CD4-positive, alpha-beta T cell treated with Interleukin-4 for 1 hour (primary cell): ENCODE results near the gene PPP1R27.

Experiments used
- DNase-seq, 2 donors: peaks; one replicate each; pipeline ENCODE4 v3.0.0-alpha.2; 2020 to 2022

The PPP1R27 gene

DNA sequence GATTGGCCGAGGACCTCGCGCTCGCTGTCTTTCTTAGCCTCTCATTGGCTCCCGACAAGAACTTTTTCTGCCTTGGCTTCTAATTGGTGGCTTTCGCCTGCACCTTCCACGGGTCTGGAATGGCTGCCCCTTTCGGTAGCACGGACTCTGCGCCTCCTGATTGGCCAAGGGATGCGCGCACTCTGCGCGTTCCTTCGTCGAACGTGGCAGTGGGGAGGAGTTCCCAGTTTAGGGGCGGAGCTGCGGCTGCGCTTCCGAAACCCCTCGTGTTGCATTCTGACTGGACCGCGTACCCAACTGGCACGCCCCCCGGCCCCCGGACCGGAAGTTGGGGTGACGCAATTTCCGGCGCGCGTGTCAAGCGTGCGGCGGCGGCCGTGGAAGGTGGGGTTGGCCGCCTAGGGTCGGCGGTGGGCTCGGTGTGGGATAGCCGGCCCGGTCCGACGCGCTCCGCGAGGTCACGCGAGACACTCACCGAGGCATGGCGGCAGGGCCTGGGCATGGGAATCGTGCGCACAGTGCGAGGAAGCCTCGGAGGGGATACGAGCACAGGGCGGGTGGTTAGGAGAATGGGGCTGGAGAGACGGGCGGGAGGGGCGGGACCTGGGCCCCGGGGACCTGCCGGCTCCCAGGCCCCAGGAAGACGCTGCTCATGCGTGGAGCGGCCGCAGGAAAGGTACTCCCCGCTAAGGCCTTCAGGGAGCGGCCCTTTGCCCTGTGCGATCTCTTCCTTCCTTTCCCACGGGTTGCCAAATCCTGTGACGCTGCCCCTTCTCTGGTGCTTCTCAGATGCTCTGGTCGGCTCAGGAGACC is 26.1 kb upstream of the PPP1R27 start:
- peak; percentile 100 for DNase-seq

DNA sequence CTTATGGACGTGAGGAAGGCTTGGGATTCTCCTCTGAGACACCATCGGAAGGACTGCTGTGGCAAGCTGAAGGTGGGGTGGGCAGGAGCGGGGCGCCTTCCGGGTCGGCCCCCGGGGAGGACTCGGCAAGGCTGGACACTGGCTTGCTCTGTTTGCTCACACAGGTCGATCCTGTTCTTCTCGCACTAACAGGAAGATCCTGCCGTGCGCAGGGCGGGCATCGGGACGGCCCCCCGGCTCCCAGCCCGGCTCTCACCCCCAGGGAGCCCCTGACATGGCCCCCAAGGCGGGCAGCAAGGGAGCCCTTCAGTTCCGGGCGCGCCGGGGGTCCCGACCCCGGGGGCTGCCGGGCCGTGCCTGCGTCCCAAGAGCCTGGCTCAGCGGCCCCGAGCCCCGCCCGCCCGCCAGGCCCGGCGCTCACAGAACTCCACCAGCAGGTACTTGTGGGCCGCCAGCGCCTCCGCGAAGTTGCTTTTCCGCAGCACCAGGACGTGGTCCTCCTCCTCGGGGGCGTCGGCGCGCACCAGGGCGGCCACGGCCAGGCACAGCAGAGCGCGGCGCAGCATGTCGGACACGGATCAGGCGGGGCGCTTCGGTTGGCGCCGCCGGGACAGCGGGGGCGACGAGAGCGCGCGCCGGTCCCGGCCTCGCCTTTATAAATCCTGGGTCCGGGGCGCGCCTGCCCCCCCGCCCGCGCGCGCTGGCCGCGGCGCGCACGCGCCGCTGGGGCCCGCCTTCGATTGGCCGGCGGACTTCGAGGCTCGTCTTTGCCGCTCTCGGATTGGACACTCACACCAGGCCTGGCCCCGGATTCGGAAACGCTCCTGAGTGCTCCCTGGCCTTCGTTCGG is 25.3 kb upstream of the PPP1R27 start, which contains the start of gene P4HB:
Gene P4HB (minus strand): TSS at position 630 of the 850 bp plus-strand sequence. CDS start 64 bp downstream, at position 566.
- no peak for DNase-seq

DNA sequence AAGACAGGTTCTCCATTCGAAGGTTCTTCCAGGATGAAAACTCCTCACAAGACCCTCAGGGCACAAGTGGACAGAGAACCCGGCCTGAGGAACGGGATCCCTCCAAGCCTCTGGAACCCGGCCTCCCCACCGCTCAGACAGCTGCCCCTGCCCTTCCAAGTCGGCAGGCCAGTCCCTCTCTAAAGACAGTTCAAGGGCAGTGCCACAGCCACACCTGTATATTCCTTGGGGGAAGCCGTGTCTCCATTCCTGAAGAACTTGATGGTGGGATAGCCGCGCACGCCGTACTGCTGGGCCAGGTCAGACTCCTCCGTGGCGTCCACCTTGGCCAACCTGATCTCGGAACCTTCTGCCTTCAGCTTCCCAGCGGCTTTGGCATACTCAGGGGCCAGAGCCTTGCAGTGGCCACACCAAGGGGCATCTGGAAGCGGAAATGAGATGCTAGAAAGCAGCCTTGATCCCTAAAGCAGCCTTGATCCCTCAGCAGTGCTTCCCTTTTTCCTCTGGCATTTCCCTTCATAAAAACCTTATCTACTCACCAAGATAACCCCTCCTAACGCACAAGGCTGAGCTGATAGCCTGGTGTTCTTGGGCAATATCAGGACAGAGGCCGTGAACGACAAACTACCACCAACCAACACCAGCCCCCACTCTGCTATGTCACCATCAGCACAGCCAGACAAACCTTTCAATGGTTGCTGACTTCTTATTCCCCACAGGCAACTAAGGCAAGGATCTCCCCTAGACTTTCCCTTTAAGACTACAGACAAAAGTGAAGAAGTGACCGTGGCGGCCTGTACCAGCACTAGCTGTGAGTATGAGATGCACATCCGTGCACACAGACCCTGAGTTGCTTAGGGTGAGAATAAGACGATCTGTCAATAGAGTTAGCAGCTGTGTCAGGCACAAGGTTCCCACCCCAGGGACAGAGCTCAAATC is 24.4 kb upstream of the PPP1R27 start:
- no peak for DNase-seq

DNA sequence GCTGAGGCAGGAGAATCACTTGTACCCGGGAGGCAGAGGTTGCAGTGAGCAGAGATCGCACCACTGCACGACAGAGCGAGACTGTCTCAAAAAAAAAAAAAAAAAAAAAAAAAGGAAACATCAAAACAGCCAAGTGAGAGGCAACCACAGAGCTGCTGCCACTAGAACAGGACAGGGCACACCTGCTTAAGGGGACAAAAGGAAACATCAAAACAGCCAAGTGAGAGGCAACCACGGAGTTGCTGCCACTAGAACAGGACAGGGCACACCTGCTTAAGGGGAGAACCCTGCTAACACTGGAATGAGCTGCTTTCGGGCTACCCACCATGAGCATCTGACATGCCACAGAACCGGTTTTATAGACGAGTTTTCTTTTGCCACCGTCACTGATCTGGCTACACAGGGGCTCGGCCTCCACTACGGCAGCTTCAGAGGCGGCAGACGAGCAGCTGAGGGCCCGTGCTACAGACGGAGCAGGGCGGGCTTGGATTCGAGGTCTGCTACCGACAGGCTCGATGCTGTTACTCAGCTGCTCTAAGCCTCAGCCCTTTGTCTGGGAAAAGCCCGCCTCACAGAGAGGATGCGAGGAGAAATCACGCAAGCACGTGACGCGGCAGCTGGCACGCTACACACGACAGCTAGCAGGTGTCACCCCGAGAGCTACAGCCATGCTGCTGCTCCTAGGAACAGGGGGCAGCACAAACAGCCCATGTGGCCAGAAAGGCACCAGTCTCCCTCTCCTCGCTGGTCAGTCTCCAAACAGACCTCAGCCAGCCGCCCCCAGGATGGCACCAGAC is 23.5 kb upstream of the PPP1R27 start:
- no peak for DNase-seq

DNA sequence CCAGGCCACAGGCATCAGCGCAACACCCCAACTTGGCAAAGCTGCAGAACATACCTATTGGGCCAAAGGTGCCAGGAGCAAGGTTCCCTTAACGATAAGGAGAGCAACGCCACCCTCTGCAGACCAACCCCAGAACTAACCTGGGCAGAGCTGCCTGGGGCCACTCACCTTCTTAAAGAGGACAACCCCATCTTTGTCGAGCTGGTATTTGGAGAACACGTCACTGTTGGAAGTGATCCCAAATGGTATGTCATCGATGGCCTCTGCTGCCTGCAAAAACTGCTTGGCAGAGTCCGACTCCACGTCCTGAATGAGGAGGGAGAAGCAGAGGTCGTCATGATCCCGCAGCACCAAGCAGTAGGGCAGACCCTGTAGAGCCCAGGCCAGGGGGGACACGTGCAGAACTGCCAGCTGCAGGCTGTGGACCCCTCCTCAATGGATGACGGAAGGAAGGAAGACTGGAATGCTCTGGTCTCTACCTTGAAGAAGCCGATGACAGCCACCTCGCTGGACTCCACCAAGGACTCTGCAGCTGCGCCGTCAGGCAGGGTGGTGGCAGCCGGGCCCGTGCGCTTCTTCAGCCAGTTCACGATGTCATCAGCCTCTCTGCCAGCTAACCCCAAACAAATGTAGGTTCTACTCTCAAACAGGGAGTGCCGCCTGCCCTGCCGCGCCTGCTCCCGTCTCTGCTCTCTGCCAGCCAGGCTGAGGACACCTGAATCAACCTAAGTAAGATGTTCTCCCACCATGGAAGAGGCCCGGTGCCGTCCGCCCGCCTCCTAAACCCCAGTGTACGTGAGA is 20.3 kb upstream of the PPP1R27 start:
- no peak for DNase-seq

GRCh38 chr17:81852237-81852636 is 17.4 kb upstream of the PPP1R27 start:
- DNase-seq = no peak

- no peak for DNase-seq
These were observed 16.6 kb upstream of the PPP1R27 start for GRCh38 chr17:81851423-81851822.

DNA sequence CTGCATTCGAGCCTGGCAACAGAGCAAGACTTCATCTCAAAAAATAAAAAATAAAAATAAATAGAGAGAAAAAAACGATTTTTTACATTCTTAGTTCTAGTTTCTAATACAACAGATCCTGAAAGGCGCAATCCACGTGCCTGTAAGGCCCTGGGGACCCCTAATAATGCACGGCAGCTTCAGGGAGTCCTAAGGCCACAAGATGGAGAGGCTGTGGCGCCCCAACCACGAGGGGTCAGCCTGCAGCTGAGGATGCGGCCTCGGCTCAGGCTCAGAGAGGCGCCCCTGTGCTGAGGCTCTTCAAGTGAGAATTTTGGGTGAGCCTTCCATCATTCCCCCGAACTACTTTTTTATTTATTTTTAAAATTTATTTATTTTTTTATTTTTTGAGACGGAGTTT is 14.6 kb upstream of the PPP1R27 start:
- no peak for DNase-seq

DNA sequence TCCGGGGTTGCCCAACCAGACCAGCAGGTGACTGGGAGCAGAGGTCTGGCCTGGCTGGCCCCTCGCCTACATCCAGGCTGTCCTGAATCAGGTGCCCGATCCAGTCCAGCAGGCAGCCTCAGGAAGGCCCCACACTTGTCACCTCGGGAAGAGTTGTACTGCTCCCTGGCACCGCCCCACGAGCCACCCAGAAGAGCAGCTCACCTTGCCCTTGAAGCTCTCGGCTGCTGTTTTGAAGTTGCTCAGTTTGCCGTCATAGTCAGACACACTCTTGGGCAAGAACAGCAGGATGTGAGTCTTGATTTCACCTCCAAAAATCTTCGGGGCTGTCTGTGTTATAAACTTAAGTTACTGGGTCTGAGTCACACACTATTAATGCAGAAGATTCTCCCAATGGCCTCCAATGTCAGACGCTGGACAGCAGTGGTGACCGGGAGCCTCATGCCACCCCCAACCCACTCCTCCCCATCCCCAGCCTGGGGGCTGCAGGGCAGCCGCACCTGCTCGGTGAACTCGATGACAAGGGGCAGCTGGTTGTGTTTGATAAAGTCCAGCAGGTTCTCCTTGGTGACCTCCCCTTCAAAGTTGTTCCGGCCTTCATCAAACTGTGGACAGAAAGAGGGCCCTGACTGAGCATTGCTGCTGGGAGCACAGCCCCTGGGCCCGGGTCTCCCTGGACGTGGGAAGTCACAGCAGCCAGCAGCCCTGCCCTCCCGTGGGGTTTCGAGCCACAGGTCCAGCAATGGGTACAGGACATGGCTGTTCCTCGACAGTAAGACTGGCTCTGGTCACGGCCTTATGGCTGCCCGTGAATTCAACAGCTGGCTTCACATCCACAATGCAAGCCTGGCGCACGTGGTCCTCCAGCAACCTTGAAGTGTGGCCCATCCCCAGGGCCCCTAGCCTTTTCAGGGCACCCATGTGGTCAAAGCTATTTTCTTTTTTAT is 12.2 kb upstream of the PPP1R27 start:
- DNase-seq = no peak

DNA sequence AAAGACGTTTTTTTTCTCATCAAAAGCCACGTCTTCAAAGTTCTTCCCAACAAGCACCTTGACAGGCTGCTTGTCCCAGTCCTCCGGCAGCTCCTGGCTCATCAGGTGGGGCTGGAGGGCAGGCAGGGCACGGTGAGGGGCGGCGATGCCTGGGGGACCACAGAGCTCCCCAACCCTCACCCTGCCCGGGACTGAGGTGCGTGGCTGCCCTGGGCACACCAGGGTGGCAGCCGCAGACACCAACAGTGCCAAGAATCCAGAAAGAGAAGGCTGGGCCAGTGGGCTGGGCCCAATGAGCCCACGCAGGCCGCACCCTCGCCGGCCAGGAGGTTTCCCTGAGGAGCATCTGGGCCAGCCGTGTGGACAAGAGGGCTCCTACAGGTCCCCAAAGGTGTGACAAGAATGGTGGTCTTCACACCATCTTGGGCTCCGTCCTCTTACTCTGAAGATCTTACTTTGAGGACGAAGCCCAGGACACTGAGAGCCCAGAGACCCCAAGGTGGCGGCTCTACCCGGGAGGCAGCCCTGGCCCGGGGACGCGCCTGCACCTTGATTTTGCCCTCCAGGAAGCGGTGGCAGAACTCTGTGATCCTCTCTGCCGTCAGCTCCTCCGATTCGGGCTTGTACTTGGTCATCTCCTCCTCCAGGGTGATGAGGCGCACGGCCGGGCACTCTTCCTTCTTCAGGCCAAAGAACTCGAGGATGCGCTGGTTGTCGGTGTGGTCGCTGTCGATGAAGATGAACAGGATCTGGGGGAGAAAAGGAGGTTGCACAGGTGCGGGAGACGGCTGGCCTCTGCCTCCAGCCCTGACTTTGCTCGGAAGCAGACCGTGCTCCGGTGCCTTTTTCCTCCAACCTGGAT is 11.3 kb upstream of the PPP1R27 start:
- no peak for DNase-seq

DNA sequence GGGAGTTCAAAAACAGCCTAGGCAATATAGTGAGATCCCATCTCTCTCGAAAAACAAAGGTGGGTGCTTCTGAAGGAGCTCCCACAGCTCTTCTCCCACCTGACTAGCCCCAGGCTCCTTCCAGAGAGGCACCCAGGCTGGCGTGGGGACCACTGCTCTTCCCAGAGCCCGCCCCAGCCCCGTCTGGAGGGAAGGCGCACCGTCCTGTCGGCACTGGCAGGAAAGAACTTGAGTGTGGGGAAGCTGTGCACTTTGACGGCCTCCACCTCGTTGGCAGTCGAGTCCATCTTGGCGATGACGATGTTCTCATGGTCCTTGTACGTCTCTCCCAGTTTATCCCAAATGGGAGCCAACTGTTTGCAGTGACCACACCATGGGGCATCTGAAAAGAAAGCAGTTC is 10.5 kb upstream of the PPP1R27 start:
- no peak for DNase-seq

DNA sequence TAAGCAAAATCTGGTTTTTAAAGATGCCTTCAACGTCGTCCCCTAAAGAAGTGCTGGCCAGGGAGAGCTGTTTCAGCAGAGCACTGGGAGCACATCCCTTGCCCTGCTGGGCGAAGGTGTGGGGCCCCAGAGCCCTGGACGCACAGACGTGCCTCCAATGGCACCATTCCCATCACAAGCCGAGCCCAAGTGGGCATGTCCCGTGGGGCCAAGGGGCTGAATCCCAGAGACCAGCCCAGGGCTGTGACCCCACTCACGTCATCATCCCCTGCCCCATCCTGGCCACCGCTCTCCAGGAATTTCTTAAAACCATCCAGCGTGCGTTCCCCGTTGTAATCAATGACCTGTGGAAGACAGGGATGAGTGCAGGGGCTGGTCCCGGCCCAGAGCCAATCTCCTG is 10.0 kb upstream of the PPP1R27 start:
- DNase-seq = no peak

GRCh38 chr17:81844327-81844851 is 9.5 kb upstream of the PPP1R27 start:
- no peak for DNase-seq

DNA sequence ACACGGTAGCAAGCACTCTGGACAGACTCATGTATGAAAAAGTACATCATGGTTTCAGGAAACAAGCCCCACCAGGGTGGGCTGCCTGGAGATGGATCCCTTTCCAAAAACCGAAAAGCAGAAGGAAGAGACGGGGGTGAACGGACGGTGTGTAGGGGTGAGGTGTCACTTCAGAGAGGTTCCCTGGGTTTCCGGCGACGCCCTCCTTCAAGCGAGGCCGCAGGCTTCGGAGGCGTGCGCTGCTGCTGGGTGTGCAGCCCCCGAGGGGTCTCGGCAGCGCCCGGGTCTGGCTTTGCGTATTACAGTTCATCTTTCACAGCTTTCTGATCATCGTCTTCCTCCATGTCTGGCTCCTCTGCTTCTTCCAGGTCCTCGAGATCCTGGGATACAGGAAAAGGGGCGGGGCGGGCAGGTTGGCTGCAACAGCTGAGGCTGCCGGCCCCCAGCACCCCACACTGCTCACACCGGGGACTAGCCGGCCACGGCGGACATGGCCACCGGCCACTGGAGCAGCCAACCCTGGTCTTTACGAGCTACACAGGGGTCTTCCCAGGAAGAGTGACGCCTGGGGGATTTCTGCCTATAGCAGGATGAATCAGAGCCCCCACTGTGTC is 9.0 kb upstream of the PPP1R27 start:
- no peak for DNase-seq

DNA sequence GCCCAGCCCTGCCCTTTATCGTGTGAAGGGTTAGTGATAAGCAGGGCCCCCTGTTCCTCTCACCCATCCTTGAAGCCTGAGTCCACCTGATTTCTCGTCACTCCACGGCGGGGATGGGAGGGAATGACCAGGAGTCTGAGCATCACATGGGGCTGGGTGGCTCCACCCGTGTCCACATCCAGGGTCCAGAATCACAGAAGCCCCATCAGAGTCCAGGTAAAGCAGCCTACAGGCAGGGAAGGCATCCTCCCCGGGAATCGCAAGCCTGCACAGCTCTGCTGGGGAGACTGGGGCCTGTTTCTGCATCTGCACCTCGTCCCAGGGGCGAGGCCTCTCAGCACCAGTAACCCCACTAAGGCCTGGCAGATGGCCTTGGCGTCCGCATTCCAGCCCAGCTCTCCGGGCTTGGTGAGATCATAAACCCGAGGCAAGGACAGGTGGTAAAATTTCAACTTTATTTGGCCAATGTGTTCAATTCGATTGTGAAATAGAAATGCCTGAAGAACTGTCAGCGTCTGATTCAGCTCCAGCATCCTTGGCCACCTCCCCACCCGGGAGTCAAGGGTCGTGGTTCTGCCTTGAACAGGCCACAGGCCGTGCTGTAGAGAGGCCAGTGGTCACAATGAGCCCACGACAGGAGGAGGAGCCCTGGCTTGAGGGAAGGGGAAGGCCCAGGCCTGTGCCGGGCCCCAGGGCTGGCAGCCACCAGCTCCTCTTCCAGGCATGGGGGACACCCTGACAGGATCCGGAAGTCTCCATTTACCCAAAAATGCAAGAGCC is 8.1 kb upstream of the PPP1R27 start:
- DNase-seq = no peak

DNA sequence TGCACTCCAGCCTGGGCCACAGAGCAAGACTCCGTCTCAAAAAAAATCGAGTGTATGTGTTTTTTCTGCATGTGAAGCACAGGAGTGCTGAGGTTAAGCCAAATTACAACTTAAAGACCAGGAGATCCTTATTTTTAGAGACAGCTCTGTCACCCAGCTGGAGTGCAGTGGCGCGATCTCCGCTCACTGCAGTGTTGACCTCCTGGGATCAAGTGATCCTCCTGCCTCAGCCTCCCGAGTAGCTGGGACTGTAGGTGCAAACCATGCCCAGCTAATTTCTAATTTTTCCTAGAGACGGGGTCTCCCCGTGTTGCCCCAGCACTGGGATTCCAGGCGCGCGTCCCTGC is 7.5 kb upstream of the PPP1R27 start:
- no peak for DNase-seq

GRCh38 chr17:81841866-81842265 is 7.0 kb upstream of the PPP1R27 start:
- DNase-seq = no peak
